AG09319 (cell line): ENCODE measurements around the gene NRXN2.

Experiments used
- DNase-seq: peaks from one replicate; pipeline ENCODE4 v3.0.0-alpha.2; 2010; ENCODE audit warnings: low read depth; ENCODE audit errors: extremely low read depth
- CTCF ChIP-seq: IDR thresholded peaks from 2 replicates; pipeline ENCODE4 v1.5.1; 2011; ENCODE audit warnings: low read depth, mild to moderate bottlenecking, inconsistent platforms, low read length, moderate library complexity

Gene NRXN2

GRCh38 chr11:64684357-64684756 lies 38.6 kb downstream of the NRXN2 start:
- no peak for TF ChIP-seq CTCF
- no peak for DNase-seq

DNA sequence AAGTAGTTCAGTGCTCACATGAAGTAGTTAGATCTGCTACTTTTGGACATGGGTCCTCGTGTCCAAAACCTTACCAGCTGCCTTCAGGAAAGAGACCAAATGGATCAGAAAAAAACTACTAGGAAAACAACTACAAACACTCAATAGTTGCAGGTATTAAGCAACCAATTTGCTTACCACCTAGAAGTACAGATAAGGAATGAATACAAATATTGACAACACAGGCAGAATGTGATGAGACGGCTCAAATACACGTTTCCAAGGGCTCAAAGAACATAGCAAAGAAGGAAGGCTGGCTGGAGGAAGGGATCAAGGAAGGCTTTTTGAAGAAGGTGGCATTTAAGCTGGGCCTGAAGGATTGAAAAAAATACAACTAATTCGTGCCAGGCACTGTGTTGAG lies 41.8 kb downstream of the NRXN2 start:
- no peak for TF ChIP-seq CTCF
- no peak for DNase-seq

GRCh38 chr11:64679846-64680245 lies 43.2 kb downstream of the NRXN2 start:
- DNase-seq: no peak
- TF ChIP-seq CTCF: no peak

- no peak for DNase-seq
- TF ChIP-seq CTCF: no peak
Measured at GRCh38 chr11:64677441-64678023, 45.5 kb downstream of the NRXN2 start.

- TF ChIP-seq CTCF: no peak
- no peak for DNase-seq
Measured at GRCh38 chr11:64676261-64676615, 46.8 kb downstream of the NRXN2 start.

- TF ChIP-seq CTCF: no peak
- no peak for DNase-seq
Measured at GRCh38 chr11:64675450-64676260, 47.3 kb downstream of the NRXN2 start.

GRCh38 chr11:64674774-64675173 lies 48.2 kb downstream of the NRXN2 start:
- TF ChIP-seq CTCF: no peak
- DNase-seq: no peak
